Activated gamma-delta T cell (primary cell): ENCODE data around the gene ACOX1.

ENCODE experiments used
- DNase-seq: peaks from one replicate; lab custom pipeline; 2025; lab: John Stamatoyannopoulos, UW
- total RNA-seq, 2 donors: gene quantifications; one replicate each; lab custom pipeline; 2026; lab: John Stamatoyannopoulos, UW

Gene ACOX1
- total RNA-seq = 85.2 to 91.0 reads per million in 2 donors

DNA sequence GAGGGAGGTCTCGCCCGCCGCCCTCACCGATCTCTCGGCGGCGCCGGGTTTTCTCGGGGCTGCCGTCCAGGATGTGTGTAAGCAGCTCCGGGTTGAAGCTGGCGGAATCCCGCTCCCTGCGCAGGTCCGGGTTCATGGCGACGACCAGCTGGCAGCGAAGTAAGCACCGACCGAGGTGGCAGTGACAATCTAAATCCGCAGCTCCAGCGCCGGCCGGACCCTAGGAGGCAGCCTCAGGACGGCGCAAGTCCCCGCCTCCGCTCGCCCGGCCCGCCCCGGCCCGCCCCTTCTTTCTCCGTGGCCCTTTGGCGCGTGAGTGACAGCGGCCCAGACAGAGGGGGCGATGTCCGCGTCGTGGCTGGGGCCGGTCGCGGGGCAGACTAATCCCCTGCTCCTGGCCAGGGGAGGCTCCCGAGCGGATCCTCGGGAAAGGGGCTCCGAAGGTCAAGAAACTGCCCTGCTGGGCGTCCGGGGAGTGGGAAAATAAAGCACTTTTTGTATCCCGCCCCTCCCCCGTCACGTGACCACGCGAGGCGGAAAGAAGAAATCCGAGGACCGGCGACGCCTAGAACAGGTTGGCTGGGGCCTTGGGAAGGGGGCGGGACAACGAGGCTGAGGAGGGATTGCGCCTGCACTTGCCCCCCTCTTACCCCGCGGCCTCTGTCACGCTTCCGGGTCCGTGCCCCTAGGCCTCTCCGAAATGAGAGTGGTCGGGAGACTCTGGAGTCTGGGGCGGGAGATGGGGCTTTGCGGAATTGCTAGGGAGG is at the start of gene ACOX1, which contains the start of gene TEN1:
TSS of gene ACOX1 (minus strand) at position 229 of the 767 bp plus-strand sequence. CDS start at position 136, 93 bp downstream.
TSS of gene TEN1 (plus strand) at position 303 of the 767 bp plus-strand sequence. CDS start 6,953 bp downstream, outside the sequence.
- DNase-seq = peak; percentile 78

DNA sequence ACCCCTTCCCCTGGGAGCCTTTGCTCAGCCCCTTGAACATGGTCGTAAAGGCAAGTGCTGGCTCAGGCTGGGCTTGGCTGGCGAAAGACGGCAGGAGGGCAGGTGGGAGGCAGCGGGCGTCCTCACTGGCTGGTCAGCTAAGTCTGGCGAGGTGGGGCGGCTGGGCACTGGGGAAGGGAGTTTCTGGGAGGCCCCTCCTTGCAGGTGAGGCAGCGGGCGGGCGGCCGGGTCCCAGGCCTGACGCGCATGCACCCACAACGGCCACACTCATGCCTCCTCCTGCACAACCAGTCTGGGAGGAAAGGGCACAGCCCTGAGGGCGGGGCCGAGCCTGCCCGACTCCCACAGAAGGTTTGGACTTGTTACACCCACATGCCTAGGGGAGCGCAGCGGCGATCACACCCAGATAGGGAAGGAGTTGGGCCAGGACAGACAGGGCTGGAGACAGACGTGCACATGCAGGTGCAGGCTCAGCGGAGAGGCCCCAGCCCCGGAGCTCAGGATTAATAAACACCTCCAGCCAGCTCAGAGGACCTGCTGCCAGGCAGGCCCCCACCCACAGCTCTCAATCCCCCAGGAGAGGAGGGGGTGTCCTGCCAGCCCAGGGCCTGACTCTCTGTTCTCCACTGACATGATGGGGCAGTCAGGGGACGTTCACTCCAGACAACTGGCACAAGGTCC is 48.3 kb upstream of the ACOX1 start, which contains the start of gene EVPL:
TSS of gene EVPL (minus strand) at position 148 of the 681 bp plus-strand sequence. CDS start at position 40, 108 bp downstream.
- DNase-seq = no peak

DNA sequence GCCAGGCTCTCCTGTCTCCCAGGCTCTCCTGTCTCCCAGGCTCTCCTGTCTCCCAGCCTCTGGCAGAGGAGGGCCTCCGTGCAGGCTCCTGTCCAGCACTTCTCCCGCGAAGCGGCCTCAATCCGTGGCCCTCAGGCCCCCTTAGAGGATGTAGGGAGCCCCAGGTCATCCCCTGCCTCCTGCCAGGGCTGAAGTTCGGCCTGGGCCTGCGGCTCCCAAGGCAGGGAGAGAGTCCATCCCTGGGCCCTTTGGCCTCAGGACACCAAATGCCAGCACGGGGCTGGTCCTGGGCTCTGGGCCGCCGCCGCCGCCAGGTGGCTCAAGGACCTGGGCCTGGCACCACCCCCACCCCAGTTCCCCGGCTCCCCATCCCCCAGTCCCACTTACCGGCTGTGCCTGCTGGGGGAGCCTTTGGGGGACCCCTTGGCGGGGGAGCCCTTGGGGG is 47.8 kb upstream of the ACOX1 start:
- DNase-seq = no peak

DNA sequence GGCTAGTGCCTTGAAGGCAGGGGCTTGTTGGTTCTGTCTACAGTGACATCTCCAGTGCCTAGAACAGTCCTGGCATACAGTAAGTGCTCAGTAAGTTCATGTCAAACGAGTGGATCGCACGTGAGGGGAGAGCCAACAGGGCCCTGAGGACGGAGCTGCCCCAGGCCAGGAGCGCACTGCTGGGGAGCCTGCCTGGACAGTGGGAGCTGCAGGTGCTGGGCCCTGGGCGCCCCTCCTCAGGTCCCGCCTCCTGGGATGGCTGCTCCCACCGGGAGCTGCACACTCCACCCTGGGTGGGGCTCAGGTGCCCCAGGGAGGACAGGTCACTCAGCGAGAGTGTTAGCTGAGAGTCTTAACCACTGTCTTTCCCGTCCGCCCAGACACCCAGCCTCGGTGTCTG is 46.3 kb upstream of the ACOX1 start:
- DNase-seq = no peak

DNA sequence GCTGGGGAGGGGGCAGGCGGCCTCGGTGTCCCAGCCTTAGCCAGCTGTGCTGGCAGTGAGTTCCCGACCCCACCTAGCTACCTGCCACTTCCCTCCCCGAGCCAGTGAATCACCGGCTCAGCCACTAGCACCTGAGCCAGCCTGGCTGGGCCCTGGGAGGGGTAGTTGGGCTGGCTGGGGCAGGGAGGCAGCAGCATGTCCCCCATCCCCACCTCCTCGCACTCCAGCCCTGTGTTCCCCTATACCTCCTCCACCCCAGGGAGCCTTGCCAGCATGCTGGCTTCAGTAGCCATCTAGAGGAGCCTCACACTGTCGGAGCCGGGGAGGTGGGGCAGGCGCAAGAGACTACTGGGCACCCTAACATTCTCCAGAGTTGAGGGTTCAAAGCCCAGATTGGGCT is 45.4 kb upstream of the ACOX1 start:
- DNase-seq = no peak

DNA sequence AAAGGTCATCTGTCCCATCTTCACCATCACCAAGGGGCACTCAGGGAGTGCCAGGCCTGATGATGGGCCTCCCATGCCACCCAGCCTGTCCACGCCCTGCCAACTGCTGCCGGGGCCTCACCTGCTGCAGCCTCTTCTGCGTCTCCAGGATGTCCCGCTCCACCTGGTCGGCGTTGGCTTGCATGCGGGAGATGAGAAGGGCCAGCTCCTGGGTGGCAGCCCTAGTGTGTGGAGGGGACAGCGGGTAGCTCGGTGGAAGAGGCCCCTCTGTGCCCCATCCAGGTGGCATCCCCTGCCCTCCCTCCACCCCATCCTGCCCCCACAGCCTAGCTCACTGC is 44.9 kb upstream of the ACOX1 start:
- no peak for DNase-seq

DNA sequence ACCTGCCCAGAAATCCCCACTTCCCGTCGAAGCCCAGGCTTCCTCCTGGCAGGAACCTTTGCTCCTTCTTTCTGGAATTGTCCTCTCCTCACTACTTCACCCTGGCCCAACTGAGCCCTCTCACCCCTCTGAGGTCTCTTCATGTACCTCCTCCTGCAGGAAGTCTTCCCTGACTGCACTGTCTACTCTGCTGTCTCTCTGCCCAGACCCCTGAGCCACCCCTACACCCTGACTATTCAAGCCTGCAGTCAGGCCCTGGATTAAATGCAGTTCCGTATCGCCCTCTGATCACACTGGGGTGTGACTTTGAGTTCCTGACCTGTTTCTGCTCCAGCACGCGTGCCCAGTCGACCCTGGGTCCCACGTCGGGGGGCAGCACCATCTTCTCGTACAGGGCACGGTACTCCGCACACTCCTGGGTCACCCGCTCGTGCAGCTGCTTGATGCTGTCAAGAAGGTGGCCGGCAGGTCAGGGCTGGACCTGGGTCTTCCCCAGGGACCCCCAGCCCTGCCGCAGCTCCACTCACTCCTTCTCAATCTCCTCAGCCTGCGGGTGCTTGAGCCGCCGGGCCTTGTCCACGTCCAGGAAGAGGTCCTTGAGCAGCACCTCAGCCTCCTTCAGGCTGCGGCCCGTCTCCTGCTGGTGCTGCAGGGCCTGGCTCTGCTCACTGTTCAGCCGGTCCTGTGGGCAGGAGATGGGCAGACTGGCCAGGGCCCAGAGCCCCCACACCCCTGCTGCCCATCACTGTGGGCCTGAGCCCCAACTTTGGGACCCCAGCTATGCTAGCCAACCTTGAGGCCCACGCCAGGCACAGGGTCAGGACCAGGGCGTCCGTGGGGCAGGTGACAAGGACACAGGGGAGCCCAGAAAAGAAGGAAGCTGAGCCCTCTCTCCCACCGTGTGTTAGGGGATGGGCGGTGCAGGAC is 44.3 kb upstream of the ACOX1 start:
- no peak for DNase-seq

DNA sequence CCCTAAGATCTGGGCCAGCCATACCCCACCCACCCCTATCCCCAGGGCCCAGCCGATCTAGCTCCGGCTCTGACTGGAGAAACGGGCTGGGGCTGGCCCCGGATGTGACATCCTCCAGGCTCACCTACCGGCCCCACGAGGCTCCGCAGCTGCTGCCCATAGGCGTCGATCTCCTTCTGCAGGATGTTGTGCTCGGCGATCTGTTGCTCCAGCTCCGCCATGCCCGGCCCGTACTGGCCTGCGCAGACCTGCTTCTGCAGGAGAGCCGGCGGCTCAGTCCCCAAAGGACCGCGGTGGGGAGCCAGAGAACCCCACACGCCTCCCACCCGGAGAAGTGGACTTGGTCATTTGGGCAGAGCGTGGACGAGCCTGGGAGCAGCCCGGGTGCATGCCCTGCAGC is 43.3 kb upstream of the ACOX1 start:
- DNase-seq = no peak

DNA sequence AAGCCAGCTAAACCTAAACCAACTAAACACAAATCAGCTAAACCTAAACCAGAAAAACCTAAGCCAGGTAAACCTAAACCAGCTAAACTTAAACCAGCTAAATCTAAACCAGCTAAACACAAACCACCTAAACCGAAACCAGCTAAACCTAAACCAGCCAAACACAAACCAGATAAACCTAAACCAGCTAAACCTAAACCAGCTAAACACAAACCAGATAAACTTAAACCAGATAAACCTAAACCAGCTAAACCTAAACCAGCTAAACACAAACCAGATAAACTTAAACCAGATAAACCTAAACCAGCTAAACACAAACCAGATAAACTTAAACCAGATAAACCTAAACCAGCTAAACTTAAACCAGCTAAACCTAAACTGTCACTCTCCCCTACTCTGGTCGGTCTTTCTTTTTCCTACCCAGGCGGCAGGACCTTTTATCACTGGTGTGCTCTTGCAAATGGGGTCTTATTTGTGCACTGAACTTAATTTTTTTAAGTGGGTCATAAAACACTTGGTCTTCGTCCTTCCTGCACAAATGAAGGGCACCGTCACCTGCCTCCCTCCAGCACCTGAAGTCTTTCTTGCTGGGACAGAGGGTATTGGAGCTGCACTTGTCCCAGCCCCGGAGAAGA is 41.0 kb upstream of the ACOX1 start:
- no peak for DNase-seq

DNA sequence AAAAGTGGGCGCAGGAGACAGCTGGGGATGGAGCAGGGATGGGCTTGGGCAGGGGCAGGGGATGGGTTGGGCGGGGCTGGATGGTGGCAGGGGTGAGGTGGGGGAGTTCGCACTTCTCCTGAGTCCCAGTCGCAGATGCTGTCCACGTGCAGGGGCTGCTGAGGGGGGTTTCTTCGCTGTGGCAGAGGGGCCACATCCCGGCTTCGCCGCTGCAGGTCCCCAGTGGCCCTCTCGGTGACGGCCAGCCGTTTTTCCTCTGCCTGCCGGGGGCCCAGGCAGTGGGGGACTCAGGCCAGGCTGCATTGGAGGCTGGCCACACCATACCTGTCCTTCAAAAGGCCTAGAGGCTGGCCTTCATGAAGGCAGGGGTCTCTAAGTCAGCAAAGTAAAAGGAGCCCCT is 39.8 kb upstream of the ACOX1 start:
- DNase-seq = no peak

DNA sequence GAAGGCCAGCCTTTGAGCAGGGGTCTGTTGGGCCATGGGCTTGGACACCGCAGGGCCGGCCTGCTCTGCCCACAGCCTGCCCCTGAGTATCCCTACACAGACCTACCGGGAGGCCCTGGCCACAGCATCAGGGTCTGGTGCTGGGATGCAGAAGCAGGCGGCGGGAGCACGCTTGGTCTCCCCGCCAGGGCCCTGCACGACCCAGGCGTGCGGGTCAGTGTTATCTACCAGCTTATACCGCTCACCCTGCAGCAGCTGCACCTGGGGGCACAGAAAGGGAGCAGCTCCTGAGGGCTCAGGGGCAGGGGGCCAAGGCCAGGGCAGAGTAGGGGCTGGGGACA is 39.3 kb upstream of the ACOX1 start:
- DNase-seq = no peak

DNA sequence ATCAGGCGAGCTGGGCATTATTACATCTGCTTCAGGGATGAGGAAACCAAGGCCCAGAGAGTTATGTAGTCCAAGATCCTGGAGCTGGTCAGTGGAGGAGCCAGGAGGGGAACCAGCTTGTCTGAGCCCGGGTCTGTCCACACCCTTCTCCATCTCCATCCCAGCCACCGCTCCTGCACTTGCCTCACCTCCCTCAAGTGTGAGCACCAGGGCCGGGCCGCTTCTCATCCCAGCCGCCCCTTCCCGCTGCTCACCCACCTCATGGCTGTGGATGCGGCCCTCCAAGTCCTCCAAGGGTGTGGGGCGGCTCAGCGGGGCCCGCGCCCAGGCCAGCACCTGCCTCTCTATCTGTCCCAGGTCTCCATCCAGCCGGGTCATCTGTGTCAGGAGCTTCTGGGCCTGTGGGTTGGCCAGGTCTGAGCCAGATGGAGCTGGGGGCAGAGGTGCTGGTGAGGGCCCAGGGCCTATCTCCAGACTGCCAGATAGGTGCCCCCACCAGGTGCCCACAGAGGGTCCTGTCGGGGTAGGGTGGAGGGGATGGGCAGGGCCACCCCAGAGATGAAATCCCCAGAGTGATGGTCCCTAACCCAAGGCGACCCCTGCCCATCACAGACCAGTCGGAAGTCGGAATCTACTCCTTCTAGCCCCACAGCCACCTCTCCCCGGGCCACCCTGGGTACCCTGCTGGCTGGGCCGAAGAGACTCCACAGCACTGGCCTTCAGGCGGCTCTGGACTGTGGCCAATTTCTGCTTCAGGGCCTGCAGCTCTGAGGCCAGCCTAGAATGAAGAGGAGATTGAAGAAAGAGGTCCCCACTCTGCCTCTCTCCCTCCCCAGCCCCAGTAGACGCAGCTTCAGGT is 38.7 kb upstream of the ACOX1 start:
- DNase-seq = no peak

DNA sequence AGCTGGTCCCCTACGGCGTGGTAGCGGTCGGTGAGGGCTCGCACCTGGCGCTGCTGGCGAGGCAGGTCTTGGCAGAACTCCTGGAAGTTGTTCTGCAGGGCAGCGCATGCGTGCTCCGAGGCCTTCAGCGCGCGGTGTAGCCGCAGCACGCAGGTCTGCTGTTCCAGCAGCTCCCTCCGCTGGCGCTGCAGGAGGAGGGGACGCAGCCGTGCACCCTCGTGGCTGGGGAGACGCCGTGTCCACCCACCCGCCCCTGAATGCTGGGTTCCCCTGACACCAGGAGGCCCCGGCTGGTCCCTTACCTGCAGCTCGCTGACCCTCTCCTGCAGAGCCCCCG is 35.9 kb upstream of the ACOX1 start:
- DNase-seq = no peak

DNA sequence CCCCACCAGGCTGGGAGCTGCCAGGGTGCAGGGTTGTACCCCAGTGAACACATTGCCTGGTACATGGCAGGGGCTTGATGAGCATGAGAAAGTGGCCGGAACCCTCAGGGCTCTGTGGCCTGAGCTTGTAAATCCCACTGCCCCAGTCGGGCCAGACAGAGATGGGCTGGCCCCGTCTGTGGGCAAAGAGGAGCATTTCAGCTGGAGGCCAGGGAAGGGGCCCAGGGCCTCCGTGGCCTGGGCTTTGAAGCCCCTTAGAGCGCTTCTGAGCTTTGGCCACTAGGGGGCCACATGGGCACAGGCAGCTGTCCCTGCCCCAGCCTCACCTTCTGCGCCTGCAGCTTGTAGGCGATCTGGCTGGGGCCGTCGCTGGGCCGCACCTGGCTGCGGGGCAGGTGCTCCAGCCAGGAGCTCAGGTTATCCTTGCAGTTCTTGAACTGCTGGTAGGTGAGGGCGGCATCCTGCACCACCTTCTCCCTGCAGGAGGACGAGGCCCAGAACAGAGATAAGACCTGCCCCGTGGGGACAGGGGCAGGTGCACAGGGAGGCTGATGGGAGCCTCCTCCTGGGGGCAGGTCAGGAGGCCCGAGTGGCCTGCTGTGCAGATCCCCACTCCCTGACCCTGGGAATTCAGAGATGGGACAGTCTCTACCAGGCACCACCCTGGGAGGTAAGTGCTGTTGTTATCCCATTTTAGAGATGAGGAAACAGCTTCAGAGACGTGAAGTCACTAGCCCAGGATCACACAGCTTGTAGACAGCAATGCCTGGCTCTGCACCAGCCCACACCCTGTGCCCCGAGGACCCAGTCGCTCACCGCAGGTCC is 35.3 kb upstream of the ACOX1 start:
- DNase-seq = no peak

DNA sequence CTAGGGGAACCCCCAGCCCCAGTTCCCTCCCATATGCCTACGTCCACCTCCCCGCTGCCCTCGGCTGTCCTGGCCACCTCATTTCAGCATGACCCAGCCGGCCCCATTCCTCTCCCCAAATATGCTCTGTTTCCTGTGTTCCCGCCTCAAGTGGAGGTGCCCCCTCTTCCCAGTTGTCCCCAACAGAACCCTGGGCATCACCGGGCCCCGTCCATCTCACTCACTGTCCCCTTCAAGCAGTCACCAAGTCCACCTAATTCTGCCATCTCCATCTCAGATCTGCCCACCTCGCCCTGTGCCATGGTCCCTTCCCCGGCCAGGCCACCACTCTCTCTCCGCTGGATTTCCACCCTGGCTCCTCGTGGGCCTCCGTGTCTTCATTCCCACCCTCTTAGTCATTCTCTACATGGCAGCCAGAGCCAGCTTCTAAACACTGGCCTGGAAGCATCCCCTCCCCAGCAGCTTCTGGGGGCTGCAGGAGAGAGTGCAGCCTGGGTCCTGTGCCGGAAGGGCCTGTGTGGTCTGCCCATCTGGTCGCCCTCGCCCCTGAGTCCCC is 34.5 kb upstream of the ACOX1 start:
- no peak for DNase-seq

DNA sequence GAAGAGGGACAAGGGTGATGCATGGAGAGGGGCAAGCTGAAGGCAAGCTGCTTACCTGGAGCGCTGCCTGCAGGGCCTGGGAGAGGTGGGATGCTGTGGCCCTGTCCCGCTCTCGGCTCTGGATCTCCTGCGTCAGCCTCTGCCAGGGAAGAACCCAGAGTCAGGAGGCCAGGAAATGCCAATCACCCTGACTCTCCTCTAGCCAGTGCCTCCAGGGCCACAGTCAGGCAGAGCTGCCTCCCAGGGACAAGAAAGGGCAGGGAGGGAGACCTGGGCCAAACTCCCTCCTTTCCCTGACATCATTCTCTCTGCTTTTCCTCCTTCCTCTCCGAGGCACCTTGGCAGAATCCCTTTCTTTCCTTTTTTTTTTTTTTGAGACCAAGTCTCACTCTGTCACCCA is 33.0 kb upstream of the ACOX1 start:
- no peak for DNase-seq

DNA sequence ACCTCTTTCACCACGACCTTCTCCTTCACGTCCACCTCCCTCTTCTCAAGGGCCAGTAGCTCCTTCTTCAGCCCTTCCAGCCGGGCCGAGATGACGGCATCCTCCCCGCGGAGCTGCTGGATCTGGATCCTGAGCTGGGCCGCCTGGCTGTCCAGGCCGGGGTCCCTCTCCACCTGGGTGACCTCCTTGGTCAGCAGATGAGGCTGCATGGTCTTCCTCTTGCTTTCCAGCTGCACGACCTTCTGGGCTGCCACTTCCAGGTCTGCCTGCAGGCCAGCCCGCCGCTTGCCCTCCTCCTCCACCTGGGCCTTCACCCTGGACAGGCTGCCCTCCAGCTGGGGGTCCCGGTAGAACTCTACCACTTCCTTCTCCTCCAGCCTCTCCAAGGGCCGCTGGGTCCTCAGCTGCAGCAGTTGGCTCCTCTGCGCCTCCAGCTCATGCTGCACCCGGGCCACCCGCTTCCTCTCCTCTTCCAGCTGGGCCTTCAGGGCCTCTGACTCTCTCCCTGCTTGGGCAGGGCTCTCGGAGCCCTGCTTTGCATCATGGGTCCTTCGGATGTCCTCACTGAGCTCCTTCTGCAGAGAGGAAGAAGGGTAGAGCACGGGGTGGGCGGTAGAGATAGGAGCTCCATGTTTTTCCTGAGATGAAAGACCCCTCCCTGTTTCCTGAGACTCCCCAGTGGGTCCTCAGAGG is 31.1 kb upstream of the ACOX1 start:
- no peak for DNase-seq

DNA sequence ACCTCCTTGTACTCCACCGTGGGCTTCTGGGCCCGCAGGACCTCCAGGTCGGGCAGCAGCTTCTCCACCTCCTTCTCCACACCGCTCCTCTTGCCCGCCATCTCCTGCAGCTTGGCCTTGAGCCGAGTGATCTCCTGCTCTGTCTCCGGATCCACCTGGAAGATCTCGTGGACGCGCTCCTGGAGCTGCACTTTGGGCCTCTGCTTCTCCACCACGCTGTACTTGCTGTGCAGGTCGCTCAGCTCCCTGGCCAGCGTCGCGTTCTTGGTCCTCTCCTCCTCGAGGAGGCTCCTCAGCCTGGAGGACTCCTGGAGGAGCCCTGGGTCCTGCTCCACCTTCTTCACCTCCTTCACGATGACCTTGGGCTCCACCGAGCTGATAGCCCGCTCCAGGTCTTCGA is 30.5 kb upstream of the ACOX1 start:
- no peak for DNase-seq
